Epidermal melanocyte (primary cell): ENCODE results near the gene SLC2A1.
"Not testable (repeated sequence)": the region's sequence is repeated elsewhere in the genome, so short reads cannot be mapped to it uniquely, and the experiment has no call there.

Source experiments
- DNase-seq: peaks from one replicate; pipeline ENCODE4 v3.0.0; 2011; ENCODE audit warnings: low spot score; ENCODE audit not compliant: insufficient read length

The SLC2A1 gene

DNA sequence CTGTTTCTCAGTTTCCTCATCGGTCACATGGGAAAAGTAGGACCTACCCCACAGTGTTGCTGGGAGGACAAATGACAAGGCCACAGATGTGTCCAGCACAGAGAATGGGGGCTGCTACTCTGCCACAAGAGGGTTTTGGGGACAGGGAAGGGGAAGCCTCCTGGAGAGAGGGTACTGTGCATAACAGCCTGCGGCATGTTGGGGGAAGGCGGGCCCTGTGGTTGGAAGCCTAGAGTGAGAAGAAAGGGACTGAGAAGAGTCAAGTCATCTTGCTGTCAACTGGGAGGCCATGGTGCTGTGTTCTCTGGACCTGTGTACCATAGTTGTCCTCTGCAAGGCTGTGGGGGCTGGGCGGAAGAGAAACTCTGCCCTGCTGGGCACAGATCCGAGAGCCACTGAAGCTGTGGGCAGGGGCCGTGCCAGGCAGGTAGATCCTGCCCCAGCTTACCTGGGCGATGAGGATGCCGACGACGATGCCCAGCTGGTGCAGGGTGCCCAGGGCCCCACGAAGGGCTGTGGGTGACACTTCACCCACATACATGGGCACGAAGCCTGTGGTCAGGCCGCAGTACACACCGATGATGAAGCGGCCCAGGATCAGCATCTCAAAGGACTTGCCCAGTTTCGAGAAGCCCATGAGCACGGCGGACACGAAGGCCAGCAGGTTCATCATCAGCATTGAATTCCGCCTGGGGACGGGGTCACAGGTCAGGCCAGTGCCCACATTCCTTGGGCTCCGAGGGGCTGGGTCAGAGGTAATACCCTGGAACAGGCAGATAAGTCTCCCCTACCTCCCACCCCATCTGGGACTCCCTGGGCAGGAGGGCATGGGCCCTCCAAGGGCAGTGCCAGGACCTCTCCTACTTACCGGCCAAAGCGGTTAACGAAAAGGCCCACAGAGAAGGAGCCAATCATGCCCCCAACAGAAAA, 28.2 kb downstream of the SLC2A1 start:
- DNase-seq: no peak

GRCh38 chr1:42929434-42930177, 29.1 kb downstream of the SLC2A1 start:
- DNase-seq: no peak

DNA sequence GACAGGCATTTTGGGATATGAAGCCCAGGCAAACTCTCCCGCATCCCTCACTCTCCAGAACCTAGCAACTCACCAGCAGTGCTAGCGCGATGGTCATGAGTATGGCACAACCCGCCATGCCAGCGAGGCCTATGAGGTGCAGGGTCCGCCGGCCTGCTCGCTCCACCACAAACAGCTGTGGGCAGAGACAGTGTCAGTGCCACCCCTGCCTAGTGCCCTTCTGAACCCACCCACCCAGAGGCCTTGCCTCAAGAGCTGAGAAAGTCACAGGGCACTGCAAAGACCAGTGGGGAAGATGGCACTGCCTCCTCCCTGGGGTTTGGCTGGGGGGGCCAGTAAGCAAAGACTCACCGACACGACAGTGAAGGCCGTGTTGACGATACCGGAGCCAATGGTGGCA, 29.8 kb downstream of the SLC2A1 start:
- no peak for DNase-seq

- DNase-seq: no peak
Measured at GRCh38 chr1:42927920-42928505, 30.7 kb downstream of the SLC2A1 start.

GRCh38 chr1:42927274-42927841, 31.3 kb downstream of the SLC2A1 start:
- DNase-seq: no peak

DNA sequence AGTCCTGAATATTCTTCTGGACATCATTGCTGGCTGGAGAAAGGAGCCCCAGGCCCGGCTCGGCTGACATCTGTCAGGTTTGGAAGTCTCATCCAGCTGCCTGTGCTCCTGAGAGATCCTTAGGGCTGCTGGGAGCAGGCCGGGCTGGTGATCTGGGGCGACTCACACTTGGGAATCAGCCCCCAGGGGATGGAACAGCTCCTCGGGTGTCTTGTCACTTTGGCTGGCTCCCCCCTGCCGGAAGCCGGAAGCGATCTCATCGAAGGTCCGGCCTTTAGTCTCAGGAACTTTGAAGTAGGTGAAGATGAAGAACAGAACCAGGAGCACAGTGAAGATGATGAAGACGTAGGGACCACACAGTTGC, 31.8 kb downstream of the SLC2A1 start:
- no peak for DNase-seq

GRCh38 chr1:42926235-42926878, 32.3 kb downstream of the SLC2A1 start:
- no peak for DNase-seq

- no peak for DNase-seq
Measured at GRCh38 chr1:42924851-42925760, 33.6 kb downstream of the SLC2A1 start.

DNA sequence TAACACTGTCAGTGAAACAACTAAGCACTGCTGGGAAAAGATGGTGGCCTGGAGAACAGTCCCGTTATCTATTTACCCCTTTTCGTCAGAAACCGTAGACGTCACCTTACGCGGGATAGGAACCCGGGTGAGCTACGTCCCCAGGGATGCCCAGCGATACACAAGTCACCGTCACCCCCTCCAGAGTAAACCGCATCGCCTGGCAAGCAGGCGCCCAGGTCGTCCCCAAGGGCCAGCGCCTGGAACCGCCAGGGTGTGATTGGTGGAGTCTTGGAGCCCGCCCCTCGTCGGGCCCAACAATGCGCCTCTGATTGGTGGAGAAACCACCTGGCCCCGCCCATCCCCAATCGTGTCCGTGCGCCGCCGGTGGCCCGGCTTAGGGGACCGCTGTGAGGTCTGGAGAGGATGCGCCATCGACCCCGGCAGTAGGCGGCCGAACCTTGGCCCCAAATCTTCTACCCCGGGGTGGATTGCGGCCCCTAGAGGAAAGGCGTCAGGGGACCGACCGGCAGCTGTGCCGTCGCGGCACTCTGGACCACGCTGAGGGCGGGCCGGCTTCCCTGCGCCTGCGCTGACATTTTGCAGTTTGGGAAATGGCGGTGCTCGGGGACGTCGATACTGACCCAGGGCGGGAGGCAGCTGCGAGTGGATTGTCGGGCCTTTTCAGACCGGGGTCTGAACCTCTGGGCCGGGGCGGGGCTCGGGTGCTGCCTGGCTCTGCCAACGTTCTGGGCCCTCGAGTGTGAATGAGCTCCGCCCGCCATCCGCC, 34.4 kb downstream of the SLC2A1 start:
- peak; percentile 95 for DNase-seq

GRCh38 chr1:42923367-42924081, 35.1 kb downstream of the SLC2A1 start:
- DNase-seq: no peak

GRCh38 chr1:42922687-42923366, 35.8 kb downstream of the SLC2A1 start:
- peak; percentile 73 for DNase-seq

- no peak for DNase-seq
Measured at GRCh38 chr1:42921769-42922168, 36.9 kb downstream of the SLC2A1 start.

DNA sequence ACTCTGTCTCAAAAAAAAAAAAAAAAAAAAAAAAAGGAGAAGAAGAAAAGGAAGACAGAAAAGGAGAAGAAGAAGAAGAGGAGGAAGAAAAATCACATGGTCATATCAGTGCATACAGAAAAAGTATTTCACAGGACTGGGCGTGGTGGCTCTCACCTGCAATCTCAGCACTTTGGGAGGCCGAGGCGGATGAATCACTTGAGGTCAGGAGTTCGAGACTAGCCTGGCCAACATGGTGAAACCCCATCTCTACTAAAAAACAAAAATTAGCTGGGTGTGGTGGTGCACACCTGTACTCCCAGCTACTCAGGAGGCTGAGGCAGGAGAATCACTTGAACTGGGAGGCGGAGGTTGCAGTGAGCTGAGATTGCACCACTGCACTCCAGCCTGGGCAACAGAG, 39.0 kb downstream of the SLC2A1 start:
- DNase-seq: not testable (repeated sequence)

- no peak for DNase-seq
Measured at GRCh38 chr1:42917241-42917495, 41.5 kb downstream of the SLC2A1 start.

- no peak for DNase-seq
Measured at GRCh38 chr1:42915456-42915855, 43.2 kb downstream of the SLC2A1 start.

DNA sequence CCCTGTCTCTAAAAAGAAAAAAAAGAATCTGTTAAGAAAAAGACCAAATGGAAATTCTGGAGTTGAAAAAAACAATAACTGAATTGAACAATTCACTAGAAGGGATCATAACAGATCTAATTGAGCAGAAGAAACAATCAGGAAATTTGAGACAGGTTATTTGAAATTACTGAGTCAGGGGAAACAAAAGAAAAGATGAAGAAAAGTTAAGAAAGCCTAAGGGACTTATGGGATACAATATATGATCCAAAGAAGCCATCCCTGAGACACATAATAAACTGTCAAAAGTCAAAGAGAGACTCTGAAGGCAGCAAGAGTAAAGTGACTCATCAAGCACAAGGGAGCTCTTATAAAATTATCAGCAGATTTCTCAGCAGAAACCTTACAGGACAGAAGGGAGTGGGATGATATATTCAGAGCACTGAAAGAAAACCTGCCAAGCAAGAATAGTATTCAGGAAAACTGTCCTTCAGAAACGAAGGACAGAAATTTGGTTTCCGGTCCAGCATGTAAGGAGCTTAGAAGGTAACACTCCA, 44.5 kb downstream of the SLC2A1 start:
- DNase-seq: no peak

GRCh38 chr1:42913426-42914091, 45.1 kb downstream of the SLC2A1 start:
- DNase-seq: peak; percentile 75

- DNase-seq: no peak
Measured at GRCh38 chr1:42910985-42911384, 47.7 kb downstream of the SLC2A1 start.
